ENCODE results near the gene HIBCH.

HIBCH gene

DNA sequence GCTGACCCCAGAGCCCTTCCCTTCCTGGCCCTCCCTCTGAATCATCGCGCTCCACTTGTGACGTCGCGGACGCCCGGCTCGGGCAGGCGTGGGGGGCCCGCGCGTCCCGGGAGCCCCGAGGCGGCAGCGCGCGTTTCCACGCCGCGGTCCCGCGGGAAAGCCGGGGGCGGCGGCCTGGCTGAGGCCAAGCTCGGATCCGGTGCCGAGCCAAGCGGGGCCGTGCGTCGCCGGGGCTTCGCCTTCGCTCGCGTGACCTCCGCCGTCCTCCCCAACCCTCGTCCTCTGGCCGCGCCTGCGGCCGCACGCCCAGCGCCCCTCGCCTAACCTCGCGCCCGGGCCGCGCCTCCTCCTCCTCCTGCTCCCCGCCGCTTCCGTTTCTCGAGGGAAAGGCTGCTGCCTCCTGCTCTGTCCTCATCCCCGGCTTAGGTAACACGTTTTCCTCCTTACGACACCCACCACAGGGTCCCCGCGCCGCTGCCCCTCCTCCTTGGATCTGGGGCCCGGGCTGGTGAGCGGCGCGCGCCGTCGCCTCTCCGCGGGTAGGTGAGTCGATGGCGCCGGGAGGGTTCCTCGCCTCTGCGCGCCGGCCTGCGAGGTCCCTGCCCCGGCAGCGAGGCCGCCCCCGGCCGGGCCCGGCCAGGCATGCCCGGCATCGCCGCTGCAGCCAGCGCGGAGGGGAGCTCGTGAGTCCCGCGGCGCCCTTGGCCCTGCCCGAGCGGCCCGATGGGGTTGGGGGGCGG, 24.1 kb upstream of the HIBCH start, which contains the start of gene INPP1:
Gene INPP1 (plus strand): TSS at position 54 of the 740 bp plus-strand sequence. CDS start 16,514 bp downstream, outside the sequence.
- peak within 1 kb of the TSS; percentile 65 for H3K4me3 ChIP-seq (ENCODE audit: low read depth, low read length)
- peak within 1 kb of the TSS; percentile 99 for H2AFZ ChIP-seq
- peak within 1 kb of the TSS; percentile 73 for H3K4me2 ChIP-seq (ENCODE audit: low read length)
- TF ChIP-seq, protein P1, sequence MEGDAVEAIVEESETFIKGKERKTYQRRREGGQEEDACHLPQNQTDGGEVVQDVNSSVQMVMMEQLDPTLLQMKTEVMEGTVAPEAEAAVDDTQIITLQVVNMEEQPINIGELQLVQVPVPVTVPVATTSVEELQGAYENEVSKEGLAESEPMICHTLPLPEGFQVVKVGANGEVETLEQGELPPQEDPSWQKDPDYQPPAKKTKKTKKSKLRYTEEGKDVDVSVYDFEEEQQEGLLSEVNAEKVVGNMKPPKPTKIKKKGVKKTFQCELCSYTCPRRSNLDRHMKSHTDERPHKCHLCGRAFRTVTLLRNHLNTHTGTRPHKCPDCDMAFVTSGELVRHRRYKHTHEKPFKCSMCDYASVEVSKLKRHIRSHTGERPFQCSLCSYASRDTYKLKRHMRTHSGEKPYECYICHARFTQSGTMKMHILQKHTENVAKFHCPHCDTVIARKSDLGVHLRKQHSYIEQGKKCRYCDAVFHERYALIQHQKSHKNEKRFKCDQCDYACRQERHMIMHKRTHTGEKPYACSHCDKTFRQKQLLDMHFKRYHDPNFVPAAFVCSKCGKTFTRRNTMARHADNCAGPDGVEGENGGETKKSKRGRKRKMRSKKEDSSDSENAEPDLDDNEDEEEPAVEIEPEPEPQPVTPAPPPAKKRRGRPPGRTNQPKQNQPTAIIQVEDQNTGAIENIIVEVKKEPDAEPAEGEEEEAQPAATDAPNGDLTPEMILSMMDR (IDR thresholded peaks at IDR 0.05): no peak
- H3K9ac ChIP-seq: peak within 1 kb of the TSS; percentile 91
- no peaks in the 10 kb centered on the region for H3K27me3 ChIP-seq (ENCODE audit: control insufficient read depth, insufficient read depth, low read length)
- no peaks in the 10 kb centered on the region for H3K9me3 ChIP-seq (ENCODE audit: control insufficient read depth, low read length)
- H3K79me2 ChIP-seq: peaks cover 14% of the 10 kb centered on the region
- H3K36me3 ChIP-seq (ENCODE audit: control insufficient read depth, insufficient read depth, low read length): no peaks in the 10 kb centered on the region
- H3K4me1 ChIP-seq: peaks cover 18% of the 10 kb centered on the region
- peak within 1 kb of the TSS; percentile 93 for H3K27ac ChIP-seq

DNA sequence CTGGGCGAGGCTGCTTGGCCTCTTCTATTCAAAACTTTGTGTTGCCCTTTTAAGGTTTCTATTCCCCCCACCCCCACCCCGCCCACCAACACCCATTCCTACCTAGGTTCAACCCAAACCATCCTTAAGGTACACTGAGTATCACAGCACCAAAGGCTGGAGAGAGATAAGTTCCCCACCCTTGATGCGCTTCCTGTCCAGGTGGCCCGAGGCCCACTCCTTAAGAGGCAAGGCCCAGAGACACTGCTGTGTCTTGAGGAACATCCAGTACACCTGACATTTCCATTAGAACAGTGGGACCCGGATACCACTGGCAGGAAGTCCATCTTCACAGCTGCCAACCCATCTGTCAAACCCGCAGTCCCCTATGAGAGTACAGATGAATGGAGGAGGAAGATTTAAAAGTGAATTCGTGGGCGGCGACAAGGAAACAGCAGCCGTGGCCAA, 23.5 kb upstream of the HIBCH start:
- Histone ChIP-seq H3K4me1 (peaks cover 15% of the 10 kb centered on the region), H3K36me3 (ENCODE audit: control insufficient read depth, insufficient read depth, low read length) (no peaks in the 10 kb centered on the region), H3K4me2 (ENCODE audit: low read length) (peak overlapping the region; percentile 73), H3K9me3 (ENCODE audit: control insufficient read depth, low read length) (no peaks in the 10 kb centered on the region), H3K27ac (peak overlapping the region; percentile 93), H2AFZ (peak overlapping the region; percentile 99), H3K9ac (peak overlapping the region; percentile 91), H3K27me3 (ENCODE audit: control insufficient read depth, insufficient read depth, low read length) (no peaks in the 10 kb centered on the region), H3K79me2 (peaks cover 9% of the 10 kb centered on the region), H3K4me3 (ENCODE audit: low read depth, low read length) (peak overlapping the region; percentile 65)
- TF ChIP-seq, protein P1 (IDR thresholded peaks at IDR 0.05): no peak

DNA sequence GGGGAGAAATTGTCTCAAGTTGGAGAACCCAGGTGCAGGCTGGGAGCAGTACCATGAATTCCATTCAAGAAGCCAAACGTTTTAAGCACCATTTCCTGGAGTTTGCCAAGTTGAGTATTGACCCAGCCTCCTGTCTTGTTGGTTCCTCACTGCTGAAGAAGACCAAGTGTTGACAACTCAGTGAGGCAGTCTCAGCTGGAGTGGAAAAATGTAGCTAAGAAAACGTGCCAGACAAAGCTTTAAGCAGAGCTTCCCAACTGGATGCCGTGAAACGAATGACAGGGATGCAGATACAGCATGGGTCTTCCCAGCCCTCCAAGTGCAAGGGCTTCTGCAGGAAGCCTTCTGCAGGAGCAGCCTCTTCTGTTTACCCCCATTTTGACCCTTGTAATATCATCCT, 23.0 kb upstream of the HIBCH start:
- Histone ChIP-seq H3K36me3 (ENCODE audit: control insufficient read depth, insufficient read depth, low read length) (no peaks in the 10 kb centered on the region), H3K4me3 (ENCODE audit: low read depth, low read length) (peak overlapping the region; percentile 65), H3K27ac (peak overlapping the region; percentile 93), H3K9me3 (ENCODE audit: control insufficient read depth, low read length) (no peaks in the 10 kb centered on the region), H2AFZ (peak overlapping the region; percentile 99), H3K79me2 (peaks cover 5% of the 10 kb centered on the region), H3K4me2 (ENCODE audit: low read length) (no peak overlapping the region), H3K9ac (no peak overlapping the region), H3K4me1 (peaks cover 13% of the 10 kb centered on the region), H3K27me3 (ENCODE audit: control insufficient read depth, insufficient read depth, low read length) (no peaks in the 10 kb centered on the region)
- TF ChIP-seq, protein P1 (IDR thresholded peaks at IDR 0.05): no peak

DNA sequence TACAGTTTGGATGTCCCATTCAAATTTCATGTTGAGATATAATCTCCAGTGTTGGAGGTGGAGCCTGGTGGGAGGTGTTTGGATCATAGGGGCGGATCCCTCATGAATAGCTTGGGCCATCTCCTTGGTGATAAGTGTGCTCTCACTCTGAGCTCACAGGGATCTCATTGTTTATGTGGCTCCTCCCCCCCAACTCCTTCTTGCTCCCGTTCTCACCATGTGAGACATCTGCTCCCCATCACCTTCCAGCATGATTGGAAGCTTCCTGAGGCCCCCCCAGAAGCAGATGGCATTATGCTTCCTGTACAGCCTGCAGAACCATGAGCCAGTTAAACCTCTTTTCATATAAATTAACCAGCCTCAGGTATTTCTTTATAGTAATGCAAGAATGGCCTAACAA, 20.7 kb upstream of the HIBCH start:
- H3K27ac ChIP-seq: no peak overlapping the region

More for the DNA sequence above, 20.7 kb upstream of the HIBCH start:
- peaks cover 7% of the 10 kb centered on the region for H3K4me1 ChIP-seq
- TF ChIP-seq, protein P1 (IDR thresholded peaks at IDR 0.05): no peak
- H3K36me3 ChIP-seq (ENCODE audit: control insufficient read depth, insufficient read depth, low read length): no peaks in the 10 kb centered on the region
- H3K4me3 ChIP-seq (ENCODE audit: low read depth, low read length): no peak overlapping the region
- no peaks in the 10 kb centered on the region for H3K27me3 ChIP-seq (ENCODE audit: control insufficient read depth, insufficient read depth, low read length)
- no peak overlapping the region for H3K4me2 ChIP-seq (ENCODE audit: low read length)
- H3K79me2 ChIP-seq: no peaks in the 10 kb centered on the region
- no peak overlapping the region for H2AFZ ChIP-seq
- no peak overlapping the region for H3K9ac ChIP-seq
- H3K9me3 ChIP-seq (ENCODE audit: control insufficient read depth, low read length): no peaks in the 10 kb centered on the region

Measured in parathyroid adenoma (tissue), 2 donors.